Small intestine (tissue), 7 donors: ENCODE data around the gene PPM1B. TPM values are rescaled to one million over a fixed set of nuclear protein-coding genes. Genes with fewer than 3 reads are reported as not detected.
A peak's percentile ranks its signal among the peaks of the same experiment; 100 is the strongest.

Source experiments
- DNase-seq, 2 donors: peaks; one replicate each; pipeline versions ENCODE4 v3.0.0 to v3.0.0-alpha.2; 2013
- FAIRE-seq: peaks from 2 replicates; lab custom pipeline; 2012; peaks lifted over from hg19 to GRCh38; lab: Jason Lieb, UNC
- H3K27ac ChIP-seq, 3 donors: one replicate each; pipeline ENCODE4 v1.5.1; 2013; ENCODE audit warnings: low read length in 2 of 3, mild to moderate bottlenecking in 2 of 3, control low read depth in 1 of 3, inconsistent platforms in 1 of 3, low read depth in 1 of 3, moderate library complexity in 1 of 3
- H3K27me3 ChIP-seq, 3 donors: one replicate each; pipeline ENCODE4 v1.6.1; 2013; ENCODE audit warnings: low read length in 3 of 3, inconsistent platforms in 1 of 3; ENCODE audit not compliant: control insufficient read depth in 3 of 3, insufficient read depth in 3 of 3
- H3K36me3 ChIP-seq, 3 donors: one replicate each; pipeline ENCODE4 v1.6.1; 2013; ENCODE audit warnings: low read length in 3 of 3, inconsistent platforms in 1 of 3, low read depth in 1 of 3, mild to moderate bottlenecking in 1 of 3, moderate library complexity in 1 of 3; ENCODE audit not compliant: control insufficient read depth in 3 of 3, insufficient read depth in 2 of 3
- H3K4me1 ChIP-seq, 3 donors: one replicate each; pipeline ENCODE4 v1.6.1; 2013; ENCODE audit warnings: low read length in 2 of 3, inconsistent platforms in 1 of 3, low read depth in 1 of 3, mild to moderate bottlenecking in 1 of 3, moderate library complexity in 1 of 3; ENCODE audit not compliant: control insufficient read depth in 3 of 3, insufficient read depth in 2 of 3
- H3K4me3 ChIP-seq, 3 donors: one replicate each; pipeline ENCODE4 v1.5.1; 2013; ENCODE audit warnings: low read length in 3 of 3, control low read depth in 1 of 3, inconsistent platforms in 1 of 3, low read depth in 1 of 3, mild to moderate bottlenecking in 1 of 3, moderate library complexity in 1 of 3
- H3K9me3 ChIP-seq, 2 donors: one replicate each; pipeline ENCODE4 v1.6.1; 2013; ENCODE audit warnings: low read depth in 1 of 2, low read length in 1 of 2; ENCODE audit not compliant: control insufficient read depth in 2 of 2, insufficient read depth in 1 of 2
- WGBS, 3 donors: extraction: QIAGEN DNeasy Blood & Tissue Kit; methylation state at CpG; one replicate each; pipeline ENCODE4 v1.1.7; 2013; 5-methylcytosine and 5-hydroxymethylcytosine counted together
- polyA plus RNA-seq, 4 donors: library from polyadenylated mRNA; stranded (reverse) in 3 of 4; unstranded in 1 of 4; fragments of 200-250 nt in 3 of 4; fragments of 120-200 nt in 1 of 4; gene quantifications; one replicate each; pipeline versions ENCODE4 v1.2.1 to v1.2.3, GENCODE V29; 2013
- donor health status: healthy with polysubstance abuse.
- donor health status: control.
- donor health status: control.
- donor health status: Bipolar disorder and iron deficiency.
- donor health status: healthy.

Gene PPM1B
- polyA plus RNA-seq, 4 donors: 24.3 to 38.9 (median 28.4) TPM

- no peak for DNase-seq
- Histone ChIP-seq H3K27me3 (no peaks in the 10 kb centered on the region), H3K27ac (no peak overlapping the region), H3K36me3 (peaks cover 0 to 10% (median 2%) of the 10 kb centered on the region in 3 donors), H3K9me3 (no peaks in the 10 kb centered on the region), H3K4me1 (peaks cover 0 to 3% (median 0%) of the 10 kb centered on the region in 3 donors), H3K4me3 (no peak overlapping the region)
- WGBS, 3 donors: 87 to 92% (median 91%) methylated on average over 2 of the region's 2 CpGs
- no peak for FAIRE-seq
These were observed 13.0 kb downstream of the PPM1B start for GRCh38 chr2:44181648-44182047.

GRCh38 chr2:44184106-44184505, 15.4 kb downstream of the PPM1B start:
- FAIRE-seq (no peak), DNase-seq (peak in 1 of 2 donors; percentile 15)
- Histone ChIP-seq H3K27me3 (no peaks in the 10 kb centered on the region), H3K4me3 (no peak overlapping the region), H3K4me1 (peaks cover 0 to 3% (median 0%) of the 10 kb centered on the region in 3 donors), H3K27ac (no peak overlapping the region), H3K9me3 (no peaks in the 10 kb centered on the region), H3K36me3 (peaks cover 0 to 9% (median 2%) of the 10 kb centered on the region in 3 donors)
- WGBS, 3 donors: 55 to 64% (median 58%) methylated on average over 3 of the region's 3 CpGs

- peaks cover 0 to 3% (median 0%) of the 10 kb centered on the region in 3 donors for H3K4me1 ChIP-seq
These were observed 18.1 kb downstream of the PPM1B start for GRCh38 chr2:44186810-44187209.

GRCh38 chr2:44187251-44187650, 18.6 kb downstream of the PPM1B start:
- no peak for FAIRE-seq
- Histone ChIP-seq H3K27ac (no peak overlapping the region), H3K9me3 (no peaks in the 10 kb centered on the region), H3K4me1 (peaks cover 0 to 3% (median 0%) of the 10 kb centered on the region in 3 donors), H3K36me3 (peaks cover 0 to 6% (median 0%) of the 10 kb centered on the region in 3 donors), H3K4me3 (no peak overlapping the region), H3K27me3 (no peaks in the 10 kb centered on the region)
- no peak for DNase-seq
- whole genome bisulfite sequencing, 3 donors: 83 to 93% (median 91%) methylated on average over 4 of the region's 4 CpGs

More at GRCh38 chr2:44186810-44187209, 18.1 kb downstream of the PPM1B start:
- FAIRE-seq (no peak), DNase-seq (no peak)
- no peak overlapping the region for H3K4me3 ChIP-seq
- no peaks in the 10 kb centered on the region for H3K27me3 ChIP-seq
- H3K9me3 ChIP-seq: no peaks in the 10 kb centered on the region
- H3K27ac ChIP-seq: no peak overlapping the region
- peaks cover 0 to 6% (median 0%) of the 10 kb centered on the region in 3 donors for H3K36me3 ChIP-seq

GRCh38 chr2:44188696-44189095, 20.0 kb downstream of the PPM1B start:
- H3K4me3 ChIP-seq: no peak overlapping the region
- no peaks in the 10 kb centered on the region for H3K9me3 ChIP-seq
- H3K27me3 ChIP-seq: no peaks in the 10 kb centered on the region
- peaks cover 0 to 7% (median under 1%) of the 10 kb centered on the region in 3 donors for H3K36me3 ChIP-seq
- H3K4me1 ChIP-seq: peaks cover 0 to 3% (median 0%) of the 10 kb centered on the region in 3 donors
- no peak for FAIRE-seq
- no peak for DNase-seq
- no peak overlapping the region for H3K27ac ChIP-seq
- WGBS, 3 donors: 73 to 92% (median 78%) methylated on average over 3 of the region's 3 CpGs

GRCh38 chr2:44189104-44189503, 20.4 kb downstream of the PPM1B start:
- no peak overlapping the region for H3K4me3 ChIP-seq
- no peaks in the 10 kb centered on the region for H3K27me3 ChIP-seq
- peaks cover 0 to 8% (median 2%) of the 10 kb centered on the region in 3 donors for H3K36me3 ChIP-seq
- no peaks in the 10 kb centered on the region for H3K9me3 ChIP-seq
- H3K4me1 ChIP-seq: peaks cover 0 to 3% (median 0%) of the 10 kb centered on the region in 3 donors
- no peak overlapping the region for H3K27ac ChIP-seq
- FAIRE-seq: no peak
- no peak for DNase-seq
- 85 to 96% (median 85%) methylated on average over 4 of the region's 4 CpGs for WGBS, 3 donors

- Histone ChIP-seq H3K4me1 (peaks cover 0 to 3% (median 0%) of the 10 kb centered on the region in 3 donors), H3K36me3 (peaks cover 0 to 12% (median 2%) of the 10 kb centered on the region in 3 donors), H3K27me3 (no peaks in the 10 kb centered on the region), H3K9me3 (no peaks in the 10 kb centered on the region), H3K4me3 (no peak overlapping the region), H3K27ac (no peak overlapping the region)
- FAIRE-seq (no peak), DNase-seq (no peak)
- WGBS, 3 donors: 75 to 93% (median 81%) methylated on average over 3 of the region's 3 CpGs
These were observed 21.9 kb downstream of the PPM1B start for GRCh38 chr2:44190526-44190925.

GRCh38 chr2:44191739-44192138, 23.1 kb downstream of the PPM1B start:
- no peak overlapping the region for H3K27ac ChIP-seq
- H3K9me3 ChIP-seq: no peaks in the 10 kb centered on the region
- peaks cover 0 to 3% (median 0%) of the 10 kb centered on the region in 3 donors for H3K4me1 ChIP-seq
- peaks cover 2 to 12% (median 2%) of the 10 kb centered on the region in 3 donors for H3K36me3 ChIP-seq
- no peak for FAIRE-seq
- no peaks in the 10 kb centered on the region for H3K27me3 ChIP-seq
- no peak overlapping the region for H3K4me3 ChIP-seq
- no peak for DNase-seq

- Histone ChIP-seq H3K27ac (no peak overlapping the region), H3K27me3 (no peaks in the 10 kb centered on the region), H3K4me1 (peaks cover 0 to 3% (median 0%) of the 10 kb centered on the region in 3 donors), H3K36me3 (peaks cover 2 to 15% (median 2%) of the 10 kb centered on the region in 3 donors), H3K4me3 (no peak overlapping the region), H3K9me3 (no peaks in the 10 kb centered on the region)
- DNase-seq: no peak
- 83 to 86% (median 85%) methylated on average over 1 of the region's 1 CpG for WGBS, 3 donors
- no peak for FAIRE-seq
These were observed 24.0 kb downstream of the PPM1B start for GRCh38 chr2:44192646-44193045.
